ENCODE data around the gene HSP90B1. TPM values are rescaled to one million over a fixed set of nuclear protein-coding genes. Genes with fewer than 3 reads are reported as not detected.

The HSP90B1 gene
- total RNA-seq, 1 donor from 2014 or later = 1,238 TPM

GRCh38 chr12:103965590-103966504, 35.6 kb downstream of the HSP90B1 start, which contains the start of gene TDG:
Gene TDG (plus strand): TSS chr12:103965872. CDS start chr12:103966038, 166 bp downstream.
- no peaks in the 10 kb centered on the region for H3K27me3 ChIP-seq (ENCODE audit: insufficient read depth, low read length)

GRCh38 chr12:103966736-103967135, 36.5 kb downstream of the HSP90B1 start:
- peaks cover 40% of the 10 kb centered on the region for H4K20me1 ChIP-seq (ENCODE audit: insufficient read depth, low read length)
- no peaks in the 10 kb centered on the region for H3K9me3 Mint-ChIP-seq (ENCODE audit: unreplicated experiment)
- H3K4me1 Mint-ChIP-seq (ENCODE audit: low read depth, unreplicated experiment) = peaks cover 17% of the 10 kb centered on the region
- no peaks in the 10 kb centered on the region for H3K36me3 ChIP-seq (ENCODE audit: insufficient read depth, low read length)
- peaks cover 29% of the 10 kb centered on the region for H3K4me1 ChIP-seq (ENCODE audit: insufficient read depth, low read length)
- no peak overlapping the region for H2AFZ ChIP-seq (ENCODE audit: low read depth, low read length)
- H3K4me3 ChIP-seq (ENCODE audit: insufficient read depth, low read depth, low read length) = peak overlapping the region; percentile 92
- H3K36me3 Mint-ChIP-seq (ENCODE audit: low read depth, unreplicated experiment) = no peaks in the 10 kb centered on the region
- no peaks in the 10 kb centered on the region for H3K27me3 Mint-ChIP-seq (ENCODE audit: low read depth, unreplicated experiment)
- peaks cover 87% of the 10 kb centered on the region for H3K79me2 ChIP-seq (ENCODE audit: insufficient read depth, low read length)
- H3K27ac ChIP-seq (ENCODE audit: low read depth, low read length) = peak overlapping the region; percentile 92
- DNase-seq (ENCODE audit: low read depth) (no peak), FAIRE-seq (no peak)
- no peaks in the 10 kb centered on the region for H3K27me3 ChIP-seq (ENCODE audit: insufficient read depth, low read length)
- peak overlapping the region; percentile 97 for H3K4me3 Mint-ChIP-seq (ENCODE audit: unreplicated experiment)
- peak overlapping the region; percentile 97 for H3K9ac ChIP-seq (ENCODE audit: low read length)
- peak overlapping the region; percentile 87 for H3K4me2 ChIP-seq (ENCODE audit: low read length)
- H3K9me3 ChIP-seq (ENCODE audit: insufficient read depth, low read depth, low read length) = no peaks in the 10 kb centered on the region
- peak overlapping the region; percentile 91 for H3K27ac Mint-ChIP-seq (ENCODE audit: unreplicated experiment)
- TF ChIP-seq CTCF (IDR thresholded peaks at IDR 0.05; ENCODE audit: insufficient read depth, low read depth, low read length) = no peak
- TF ChIP-seq EZH2 (IDR thresholded peaks at IDR 0.05; ENCODE audit: insufficient read depth, low read length) = no peak

More at GRCh38 chr12:103965590-103966504, 35.6 kb downstream of the HSP90B1 start, which contains the start of gene TDG:
- Histone ChIP-seq H3K36me3 (ENCODE audit: insufficient read depth, low read length) (no peaks in the 10 kb centered on the region), H4K20me1 (ENCODE audit: insufficient read depth, low read length) (peaks cover 31% of the 10 kb centered on the region), H3K4me1 (ENCODE audit: insufficient read depth, low read length) (peaks cover 29% of the 10 kb centered on the region), H2AFZ (ENCODE audit: low read depth, low read length) (peak within 1 kb of the TSS; percentile 76), H3K79me2 (ENCODE audit: insufficient read depth, low read length) (peaks cover 78% of the 10 kb centered on the region), H3K4me3 (ENCODE audit: insufficient read depth, low read depth, low read length) (peak within 1 kb of the TSS; percentile 92), H3K9ac (ENCODE audit: low read length) (peak within 1 kb of the TSS; percentile 97), H3K27ac (ENCODE audit: low read depth, low read length) (peak within 1 kb of the TSS; percentile 92), H3K4me2 (ENCODE audit: low read length) (peak within 1 kb of the TSS; percentile 87), H3K9me3 (ENCODE audit: insufficient read depth, low read depth, low read length) (no peaks in the 10 kb centered on the region)
- Mint-ChIP-seq H3K27ac (ENCODE audit: unreplicated experiment) (peak within 1 kb of the TSS; percentile 94), H3K9me3 (ENCODE audit: unreplicated experiment) (no peaks in the 10 kb centered on the region), H3K27me3 (ENCODE audit: low read depth, unreplicated experiment) (no peaks in the 10 kb centered on the region), H3K36me3 (ENCODE audit: low read depth, unreplicated experiment) (no peaks in the 10 kb centered on the region), H3K4me1 (ENCODE audit: low read depth, unreplicated experiment) (peaks cover 17% of the 10 kb centered on the region), H3K4me3 (ENCODE audit: unreplicated experiment) (peak within 1 kb of the TSS; percentile 97)
- DNase-seq (ENCODE audit: low read depth) = peak; percentile 98
- TF ChIP-seq EZH2 (IDR thresholded peaks at IDR 0.05; ENCODE audit: insufficient read depth, low read length) (no peak), CTCF (IDR thresholded peaks at IDR 0.05; ENCODE audit: insufficient read depth, low read depth, low read length) (no peak)
- peak; percentile 58 for FAIRE-seq
